NCI-H2196 treated with DMSO at 0.1 percent for 48 hours (cell line): ENCODE measurements around the gene MBD5.

Source experiments
- DNase-seq: peaks from one replicate; lab custom pipeline; 2025; ENCODE audit not compliant: unreplicated experiment; lab: John Stamatoyannopoulos, UW

MBD5 gene

GRCh38 chr2:148209603-148210002 is 188.7 kb downstream of the MBD5 start:
- no peak for DNase-seq

- DNase-seq = no peak
These were observed 197.6 kb downstream of the MBD5 start for GRCh38 chr2:148218326-148219075.

GRCh38 chr2:148221166-148221565 is 200.3 kb downstream of the MBD5 start:
- no peak for DNase-seq

GRCh38 chr2:148221926-148222325 is 201.0 kb downstream of the MBD5 start:
- DNase-seq = no peak

- no peak for DNase-seq
These were observed 211.0 kb downstream of the MBD5 start for GRCh38 chr2:148231858-148232257.

- DNase-seq = no peak
These were observed 213.3 kb downstream of the MBD5 start for GRCh38 chr2:148234143-148234542.

- DNase-seq = no peak
These were observed 217.0 kb downstream of the MBD5 start for GRCh38 chr2:148237911-148238310.

GRCh38 chr2:148238561-148238960 is 217.7 kb downstream of the MBD5 start:
- no peak for DNase-seq

- no peak for DNase-seq
These were observed 219.9 kb downstream of the MBD5 start for GRCh38 chr2:148240838-148241237.

- DNase-seq = no peak
These were observed 223.9 kb downstream of the MBD5 start for GRCh38 chr2:148244593-148245292.

- DNase-seq = no peak
These were observed 231.1 kb downstream of the MBD5 start for GRCh38 chr2:148251993-148252392.

GRCh38 chr2:148252646-148253045 is 231.8 kb downstream of the MBD5 start:
- no peak for DNase-seq

GRCh38 chr2:148253685-148254084 is 232.8 kb downstream of the MBD5 start:
- no peak for DNase-seq

GRCh38 chr2:148255929-148256328 is 235.0 kb downstream of the MBD5 start:
- no peak for DNase-seq

GRCh38 chr2:148257276-148257675 is 236.4 kb downstream of the MBD5 start:
- DNase-seq = no peak

- DNase-seq = no peak
These were observed 237.2 kb downstream of the MBD5 start for GRCh38 chr2:148258124-148258523.

GRCh38 chr2:148259674-148260073 is 238.8 kb downstream of the MBD5 start:
- no peak for DNase-seq

- no peak for DNase-seq
These were observed 243.0 kb downstream of the MBD5 start for GRCh38 chr2:148263890-148264289.

- DNase-seq = no peak
These were observed 252.3 kb downstream of the MBD5 start for GRCh38 chr2:148273158-148273691.

GRCh38 chr2:148279216-148279615 is 258.3 kb downstream of the MBD5 start:
- no peak for DNase-seq

GRCh38 chr2:148282201-148282600 is 261.3 kb downstream of the MBD5 start:
- no peak for DNase-seq

GRCh38 chr2:148292431-148292830 is 271.5 kb downstream of the MBD5 start:
- DNase-seq = no peak
